Esophagus squamous epithelium (tissue), 5 donors: ENCODE results near the gene FBXL17. TPM values are rescaled to one million over a fixed set of nuclear protein-coding genes. Genes with fewer than 3 reads are reported as not detected.

ENCODE experiments used
- DNase-seq: peaks from one replicate; lab custom pipeline; 2025; lab: John Stamatoyannopoulos, UW
- H3K27ac ChIP-seq, 4 donors: fragments of 200-600 bp; sonication (generic); one replicate each; pipeline ENCODE4 v1.5.1; 2016 to 2019; ENCODE audit warnings: mild to moderate bottlenecking in 1 of 4
- H3K27me3 ChIP-seq, 4 donors: fragments of 200-600 bp; sonication (generic); 1 replicate in 3 of 4; 2 replicates in 1 of 4; pipeline versions ENCODE4 v1.5.1 to v1.6.0; 2017 to 2021; ENCODE audit warnings: antibody characterized with exemption in 1 of 4
- H3K36me3 ChIP-seq, 3 donors: fragments of 200-600 bp; sonication (generic); one replicate each; pipeline ENCODE4 v1.5.1; 2016 to 2019
- H3K4me1 ChIP-seq, 3 donors: fragments of 200-600 bp; sonication (generic); one replicate each; pipeline ENCODE4 v1.5.1; 2017 to 2019
- H3K4me3 ChIP-seq, 4 donors: fragments of 200-600 bp; sonication (generic); 1 replicate in 3 of 4; 2 replicates in 1 of 4; pipeline ENCODE4 v1.5.1; 2016 to 2019; ENCODE audit warnings: mild to moderate bottlenecking in 2 of 4, moderate library complexity in 1 of 4
- H3K9me3 ChIP-seq, 3 donors: fragments of 200-600 bp; sonication (generic); one replicate each; pipeline ENCODE4 v1.5.1; 2016 to 2019
- POLR2A ChIP-seq, 4 donors: fragments of 450-650 bp; IDR thresholded peaks; one replicate each; pipeline ENCODE4 v1.6.1; 2017; ENCODE audit warnings: antibody characterized with exemption in 4 of 4, mild to moderate bottlenecking in 4 of 4, moderate library complexity in 3 of 4
- WGBS, 2 donors: methylation state at CpG; one replicate each; pipeline ENCODE4 v1.1.5; 2018; 5-methylcytosine and 5-hydroxymethylcytosine counted together
- intact Hi-C: fragments of 100-400 bp; cut with DNase I; formaldehyde crosslinking; loops from one replicate; pipeline ENCODE4 v1.15.0; 2022
- total RNA-seq, 4 donors: library from RNA; depleted of rRNA; stranded (reverse); fragments of >200 nt; gene quantifications; one replicate each; pipeline ENCODE4 v1.1.0, GENCODE V29; 2016
- TF ChIP-seq, protein P1 (sequence below), 6 experiments: fragments of 450-650 bp in 4 of 6; fragments of 200-600 bp in 2 of 6; sonication (generic) in 2 of 6; IDR thresholded peaks; one replicate each; pipeline ENCODE4 v1.5.1; 2016 to 2019; ENCODE audit warnings: antibody characterized with exemption in 6 of 6, mild to moderate bottlenecking in 4 of 6, moderate library complexity in 4 of 6
- donor health status: DM: yes; HTN: yes; CAD: no.

The FBXL17 gene
- total RNA-seq, 4 donors from 2014 or later: 11.8 to 23.5 (median 13.8) TPM

DNA sequence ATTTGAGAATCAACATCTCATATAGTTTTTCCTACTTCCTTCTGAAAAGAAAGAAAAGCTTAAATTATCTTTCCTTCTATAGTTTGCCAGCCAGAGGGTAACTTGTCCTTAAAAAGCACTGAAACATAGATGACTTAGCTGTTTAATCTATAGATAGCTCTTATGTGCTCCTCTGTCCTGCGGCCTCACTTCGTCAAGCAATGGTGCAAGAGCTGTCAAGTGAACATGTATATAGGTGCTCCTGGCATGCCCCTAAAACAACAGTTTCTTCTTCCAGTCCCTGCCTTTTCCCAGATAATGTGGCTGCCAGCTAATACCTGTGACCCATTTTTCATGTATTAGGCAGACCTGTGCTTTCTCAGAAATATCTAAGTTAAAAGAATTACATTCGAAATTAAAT is 423.5 kb downstream of the FBXL17 start:
- no peak overlapping the region for H3K27ac ChIP-seq
- TF ChIP-seq, protein P1, sequence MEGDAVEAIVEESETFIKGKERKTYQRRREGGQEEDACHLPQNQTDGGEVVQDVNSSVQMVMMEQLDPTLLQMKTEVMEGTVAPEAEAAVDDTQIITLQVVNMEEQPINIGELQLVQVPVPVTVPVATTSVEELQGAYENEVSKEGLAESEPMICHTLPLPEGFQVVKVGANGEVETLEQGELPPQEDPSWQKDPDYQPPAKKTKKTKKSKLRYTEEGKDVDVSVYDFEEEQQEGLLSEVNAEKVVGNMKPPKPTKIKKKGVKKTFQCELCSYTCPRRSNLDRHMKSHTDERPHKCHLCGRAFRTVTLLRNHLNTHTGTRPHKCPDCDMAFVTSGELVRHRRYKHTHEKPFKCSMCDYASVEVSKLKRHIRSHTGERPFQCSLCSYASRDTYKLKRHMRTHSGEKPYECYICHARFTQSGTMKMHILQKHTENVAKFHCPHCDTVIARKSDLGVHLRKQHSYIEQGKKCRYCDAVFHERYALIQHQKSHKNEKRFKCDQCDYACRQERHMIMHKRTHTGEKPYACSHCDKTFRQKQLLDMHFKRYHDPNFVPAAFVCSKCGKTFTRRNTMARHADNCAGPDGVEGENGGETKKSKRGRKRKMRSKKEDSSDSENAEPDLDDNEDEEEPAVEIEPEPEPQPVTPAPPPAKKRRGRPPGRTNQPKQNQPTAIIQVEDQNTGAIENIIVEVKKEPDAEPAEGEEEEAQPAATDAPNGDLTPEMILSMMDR (IDR thresholded peaks at IDR 0.05): no peak
- TF ChIP-seq POLR2A (IDR thresholded peaks at IDR 0.05): no peak
- H3K27me3 ChIP-seq: no peaks in the 10 kb centered on the region
- H3K36me3 ChIP-seq: no peaks in the 10 kb centered on the region
- 86 to 89% methylated on average over 3 of the region's 3 CpGs for WGBS, 2 donors
- intact Hi-C loops: no loop called here
- no peak for DNase-seq
- H3K9me3 ChIP-seq: no peaks in the 10 kb centered on the region
- H3K4me1 ChIP-seq: no peaks in the 10 kb centered on the region
- no peak overlapping the region for H3K4me3 ChIP-seq

DNA sequence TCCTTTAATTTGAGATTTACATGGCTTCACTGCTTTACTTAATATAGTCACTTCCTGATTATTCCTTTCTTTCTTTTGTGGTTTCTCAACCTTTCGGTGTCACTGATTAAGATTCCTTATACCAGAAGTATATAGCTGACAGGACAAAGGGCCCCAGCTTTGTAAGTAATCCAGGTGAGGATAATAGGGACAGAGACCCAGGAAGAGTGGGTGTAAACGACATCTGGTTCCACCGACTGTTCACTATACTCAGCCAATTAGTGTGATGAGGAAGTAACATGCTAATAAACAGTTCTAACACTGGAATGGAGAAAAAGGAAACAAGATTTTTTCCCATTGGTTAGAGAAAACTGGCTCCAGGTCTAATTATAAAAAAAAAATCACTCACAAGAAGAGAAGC is 424.8 kb downstream of the FBXL17 start:
- H3K27me3 ChIP-seq: no peaks in the 10 kb centered on the region
- no peak overlapping the region for H3K27ac ChIP-seq
- DNase-seq: no peak
- intact Hi-C loops: no loop called here
- WGBS, 2 donors: 53 to 73% methylated on average over 3 of the region's 3 CpGs
- H3K4me1 ChIP-seq: no peaks in the 10 kb centered on the region
- no peak overlapping the region for H3K4me3 ChIP-seq
- no peak for TF ChIP-seq POLR2A (IDR thresholded peaks at IDR 0.05)
- TF ChIP-seq, protein P1 (IDR thresholded peaks at IDR 0.05): no peak
- no peaks in the 10 kb centered on the region for H3K9me3 ChIP-seq
- H3K36me3 ChIP-seq: no peaks in the 10 kb centered on the region

GRCh38 chr5:107955321-107955720 is 426.6 kb downstream of the FBXL17 start:
- DNase-seq: no peak
- WGBS, 2 donors: 66 to 75% methylated on average over 3 of the region's 3 CpGs
- H3K27me3 ChIP-seq: no peaks in the 10 kb centered on the region
- H3K36me3 ChIP-seq: no peaks in the 10 kb centered on the region
- TF ChIP-seq, protein P1 (IDR thresholded peaks at IDR 0.05): no peak
- H3K27ac ChIP-seq: no peak overlapping the region
- intact Hi-C loops: no loop called here
- H3K4me3 ChIP-seq: no peak overlapping the region
- H3K9me3 ChIP-seq: no peaks in the 10 kb centered on the region
- no peaks in the 10 kb centered on the region for H3K4me1 ChIP-seq

GRCh38 chr5:107954254-107954653 is 427.6 kb downstream of the FBXL17 start:
- no peak overlapping the region for H3K4me3 ChIP-seq
- no peaks in the 10 kb centered on the region for H3K36me3 ChIP-seq
- no peaks in the 10 kb centered on the region for H3K27me3 ChIP-seq
- H3K9me3 ChIP-seq: no peaks in the 10 kb centered on the region
- DNase-seq: no peak
- H3K27ac ChIP-seq: no peak overlapping the region
- TF ChIP-seq, protein P1 (IDR thresholded peaks at IDR 0.05): no peak
- TF ChIP-seq POLR2A (IDR thresholded peaks at IDR 0.05): no peak
- no peaks in the 10 kb centered on the region for H3K4me1 ChIP-seq
- intact Hi-C loops: no loop called here

DNA sequence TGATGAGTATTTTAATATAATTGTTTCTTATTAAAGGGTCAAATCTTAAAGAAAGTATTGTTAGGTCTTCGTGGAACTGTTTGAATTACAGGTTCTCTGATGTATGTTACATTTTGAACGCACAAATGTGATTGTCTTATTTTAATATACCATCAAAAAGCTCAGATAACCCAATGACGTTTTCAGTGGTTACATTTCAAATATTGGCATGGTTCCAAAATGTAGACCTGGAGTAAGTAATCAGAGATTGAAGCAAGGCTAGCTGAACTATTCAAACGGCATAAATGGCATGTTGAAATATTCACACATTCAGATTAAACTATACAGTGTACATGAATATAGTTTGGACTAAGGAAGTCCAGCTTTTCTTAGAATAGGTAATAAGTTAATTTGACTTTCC is 429.4 kb downstream of the FBXL17 start:
- no peak overlapping the region for H3K27ac ChIP-seq
- WGBS, 2 donors: 71 to 72% methylated on average over 4 of the region's 4 CpGs

More for the DNA sequence above, 429.4 kb downstream of the FBXL17 start:
- H3K9me3 ChIP-seq: no peaks in the 10 kb centered on the region
- intact Hi-C loops: no loop called here
- H3K36me3 ChIP-seq: no peaks in the 10 kb centered on the region
- H3K27me3 ChIP-seq: no peaks in the 10 kb centered on the region
- H3K4me1 ChIP-seq: no peaks in the 10 kb centered on the region
- TF ChIP-seq POLR2A (IDR thresholded peaks at IDR 0.05): no peak
- TF ChIP-seq, protein P1 (IDR thresholded peaks at IDR 0.05): no peak
- no peak overlapping the region for H3K4me3 ChIP-seq
- no peak for DNase-seq
